Measurements from ENCODE around the gene DRP2. TPM values are rescaled to one million over a fixed set of nuclear protein-coding genes. Genes with fewer than 3 reads are reported as not detected.
A peak's percentile ranks its signal among the peaks of the same experiment; 100 is the strongest.

DRP2 gene
- total RNA-seq, 1 donor from 2014 or later: 2.4 TPM

GRCh38 chrX:101257448-101258258 lies 38.1 kb downstream of the DRP2 start:
- no peak overlapping the region for H3K4me3 ChIP-seq
- H3K36me3 ChIP-seq: no peaks in the 10 kb centered on the region
- H3K27ac ChIP-seq: no peak overlapping the region
- no peaks in the 10 kb centered on the region for H3K27me3 ChIP-seq
- no peak for TF ChIP-seq CTCF (IDR thresholded peaks at IDR 0.05)
- no peaks in the 10 kb centered on the region for H3K4me1 ChIP-seq
- H3K9me3 ChIP-seq: no peaks in the 10 kb centered on the region
- DNase-seq (ENCODE audit: low spot score in 2 of 2): no peak
- intact Hi-C loops (cut with DNase I): no loop called here

GRCh38 chrX:101258259-101258581 lies 38.6 kb downstream of the DRP2 start:
- no peaks in the 10 kb centered on the region for H3K27me3 ChIP-seq
- H3K27ac ChIP-seq: no peak overlapping the region
- TF ChIP-seq CTCF (IDR thresholded peaks at IDR 0.05): no peak
- H3K9me3 ChIP-seq: no peaks in the 10 kb centered on the region
- no peak overlapping the region for H3K4me3 ChIP-seq
- H3K36me3 ChIP-seq: no peaks in the 10 kb centered on the region
- intact Hi-C loops (cut with DNase I): no loop called here
- H3K4me1 ChIP-seq: no peaks in the 10 kb centered on the region
- no peak for DNase-seq (ENCODE audit: low spot score in 2 of 2)

- Histone ChIP-seq H3K4me3 (no peak overlapping the region), H3K27me3 (no peaks in the 10 kb centered on the region), H3K36me3 (no peaks in the 10 kb centered on the region), H3K27ac (no peak overlapping the region), H3K9me3 (no peaks in the 10 kb centered on the region), H3K4me1 (no peaks in the 10 kb centered on the region)
- TF ChIP-seq CTCF (IDR thresholded peaks at IDR 0.05): no peak
- intact Hi-C loops (cut with DNase I): no loop called here
- no peak for DNase-seq (ENCODE audit: low spot score in 2 of 2)
Observed at GRCh38 chrX:101260435-101260834, 40.8 kb downstream of the DRP2 start.

GRCh38 chrX:101262590-101262989 lies 43.0 kb downstream of the DRP2 start:
- Histone ChIP-seq H3K4me1 (no peaks in the 10 kb centered on the region), H3K9me3 (no peaks in the 10 kb centered on the region), H3K4me3 (no peak overlapping the region), H3K27me3 (no peaks in the 10 kb centered on the region), H3K36me3 (no peaks in the 10 kb centered on the region), H3K27ac (no peak overlapping the region)
- intact Hi-C loops (cut with DNase I): no loop called here
- no peak for DNase-seq (ENCODE audit: low spot score in 2 of 2)
- no peak for TF ChIP-seq CTCF (IDR thresholded peaks at IDR 0.05)

- peak overlapping the region; percentile 22 to 27 for H3K27ac ChIP-seq
- no peaks in the 10 kb centered on the region for H3K4me1 ChIP-seq
- DNase-seq (ENCODE audit: low spot score in 2 of 2): no peak
- no peaks in the 10 kb centered on the region for H3K9me3 ChIP-seq
- H3K36me3 ChIP-seq: no peaks in the 10 kb centered on the region
- H3K4me3 ChIP-seq: no peak overlapping the region
- H3K27me3 ChIP-seq: no peaks in the 10 kb centered on the region
- TF ChIP-seq CTCF (IDR thresholded peaks at IDR 0.05): no peak
- intact Hi-C loops (cut with DNase I): no loop called here
Observed at GRCh38 chrX:101263766-101264165, 44.2 kb downstream of the DRP2 start.
